Measurements from ENCODE around the gene FCHSD1.

FCHSD1 gene

GRCh38 chr5:141650851-141651727 is at the start of gene FCHSD1:
FCHSD1 (minus strand) TSS chr5:141651418; CDS start chr5:141651368, 50 bp downstream.
- no peak for DNase-seq

- no peak for DNase-seq
Observed at GRCh38 chr5:141697586-141697985, 46.4 kb upstream of the FCHSD1 start.

GRCh38 chr5:141696431-141696830 is 45.2 kb upstream of the FCHSD1 start:
- DNase-seq: no peak

GRCh38 chr5:141695627-141696215 is 44.5 kb upstream of the FCHSD1 start:
- DNase-seq: no peak

GRCh38 chr5:141694479-141694878 is 43.3 kb upstream of the FCHSD1 start:
- no peak for DNase-seq

GRCh38 chr5:141692919-141693725 is 41.9 kb upstream of the FCHSD1 start:
- DNase-seq: no peak

GRCh38 chr5:141692533-141692888 is 41.3 kb upstream of the FCHSD1 start:
- no peak for DNase-seq

GRCh38 chr5:141691867-141692532 is 40.8 kb upstream of the FCHSD1 start:
- DNase-seq: peak; percentile 29

GRCh38 chr5:141691286-141691866 is 40.2 kb upstream of the FCHSD1 start:
- no peak for DNase-seq

GRCh38 chr5:141686648-141687416 is 35.6 kb upstream of the FCHSD1 start:
- no peak for DNase-seq

GRCh38 chr5:141685591-141685990 is 34.4 kb upstream of the FCHSD1 start:
- no peak for DNase-seq

- DNase-seq: no peak
Observed at GRCh38 chr5:141683596-141684141, 32.5 kb upstream of the FCHSD1 start.

- DNase-seq: no peak
Observed at GRCh38 chr5:141681695-141682641, 30.8 kb upstream of the FCHSD1 start, which contains the start of gene ARAP3. ARAP3 (minus strand) TSS chr5:141682230; CDS start chr5:141680486, 1,744 bp downstream.

GRCh38 chr5:141681295-141681694 is 30.1 kb upstream of the FCHSD1 start:
- DNase-seq: no peak

- DNase-seq: no peak
Observed at GRCh38 chr5:141680751-141681201, 29.6 kb upstream of the FCHSD1 start.

- DNase-seq: no peak
Observed at GRCh38 chr5:141680178-141680577, 29.0 kb upstream of the FCHSD1 start.

- DNase-seq: no peak
Observed at GRCh38 chr5:141677415-141677814, 26.2 kb upstream of the FCHSD1 start.

GRCh38 chr5:141675672-141676071 is 24.5 kb upstream of the FCHSD1 start:
- DNase-seq: no peak

- DNase-seq: no peak
Observed at GRCh38 chr5:141674747-141675146, 23.5 kb upstream of the FCHSD1 start.
